ENCODE results near the gene ATP8A1. TPM values are rescaled to one million over a fixed set of nuclear protein-coding genes. Genes with fewer than 3 reads are reported as not detected.

The ATP8A1 gene
- total and polyA plus RNA-seq, 4 donors: 0.38 to 13.2 (median 6.7) TPM

DNA sequence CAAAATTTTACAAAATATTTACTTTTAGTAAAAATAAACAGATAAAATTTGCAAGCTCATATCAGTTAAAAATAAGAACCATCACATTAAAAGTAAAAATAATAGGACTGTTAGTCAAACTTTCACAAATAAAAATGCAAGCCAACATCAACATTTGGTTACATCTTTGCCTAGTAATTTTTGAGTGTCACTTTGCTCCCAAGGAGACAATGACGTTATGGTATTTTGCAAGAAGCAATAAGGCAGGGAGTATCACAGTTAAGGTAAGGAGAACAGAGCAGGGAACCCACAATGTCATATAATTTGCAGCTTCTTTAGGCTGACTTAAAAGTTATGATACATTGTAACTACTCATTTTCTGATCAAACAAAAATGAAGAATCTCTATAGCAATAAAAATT lies 98.7 kb downstream of the ATP8A1 start:
- H3K27ac ChIP-seq (ENCODE audit: low read depth in 1 of 2, low read length in 2 of 2): no peak overlapping the region
- ATAC-seq (ENCODE audit: low FRiP score): no peak
- no peaks in the 10 kb centered on the region for H3K27me3 ChIP-seq (ENCODE audit: control insufficient read depth in 1 of 2, insufficient read depth in 2 of 2, low read length in 1 of 2)
- H3K4me1 ChIP-seq (ENCODE audit: control insufficient read depth in 1 of 2, insufficient read depth in 2 of 2, low read length in 2 of 2): no peaks in the 10 kb centered on the region
- H3K36me3 ChIP-seq (ENCODE audit: control insufficient read depth in 1 of 2, insufficient read depth in 2 of 2, low read length in 1 of 2): no peaks in the 10 kb centered on the region
- H3K9me3 ChIP-seq (ENCODE audit: control insufficient read depth, low read length): no peaks in the 10 kb centered on the region
- 19 to 25% methylated on average over 1 of the region's 1 CpG for WGBS, 2 donors
- intact Hi-C loops (cut with DNase I): no loop called here
- no peak for DNase-seq
- H3K4me3 ChIP-seq (ENCODE audit: low read length in 2 of 2): no peak overlapping the region

DNA sequence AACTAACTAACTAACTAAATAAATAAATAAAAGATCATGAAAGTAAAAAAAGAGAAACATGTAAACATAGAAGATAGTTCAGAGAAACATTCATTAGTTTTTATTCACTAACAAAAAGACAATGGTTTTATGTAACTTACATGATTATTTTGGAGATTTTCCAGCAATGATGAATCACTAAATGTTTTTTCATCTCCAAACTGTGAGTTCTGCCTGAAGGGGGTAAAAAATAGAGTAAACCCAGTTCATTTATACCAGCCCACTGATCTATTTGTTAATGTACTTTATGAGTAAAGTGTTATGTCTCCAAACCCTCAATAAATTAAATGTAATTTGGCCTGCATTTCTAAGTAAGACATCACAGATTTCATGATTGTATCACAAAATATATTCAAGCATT lies 101.1 kb downstream of the ATP8A1 start:
- no peak for DNase-seq
- no peak overlapping the region for H3K27ac ChIP-seq (ENCODE audit: low read depth in 1 of 2, low read length in 2 of 2)
- H3K4me1 ChIP-seq (ENCODE audit: control insufficient read depth in 1 of 2, insufficient read depth in 2 of 2, low read length in 2 of 2): no peaks in the 10 kb centered on the region
- H3K36me3 ChIP-seq (ENCODE audit: control insufficient read depth in 1 of 2, insufficient read depth in 2 of 2, low read length in 1 of 2): no peaks in the 10 kb centered on the region
- H3K4me3 ChIP-seq (ENCODE audit: low read length in 2 of 2): no peak overlapping the region
- H3K27me3 ChIP-seq (ENCODE audit: control insufficient read depth in 1 of 2, insufficient read depth in 2 of 2, low read length in 1 of 2): no peaks in the 10 kb centered on the region
- no peak for ATAC-seq (ENCODE audit: low FRiP score)
- H3K9me3 ChIP-seq (ENCODE audit: control insufficient read depth, low read length): no peaks in the 10 kb centered on the region
- intact Hi-C loops (cut with DNase I): no loop called here

DNA sequence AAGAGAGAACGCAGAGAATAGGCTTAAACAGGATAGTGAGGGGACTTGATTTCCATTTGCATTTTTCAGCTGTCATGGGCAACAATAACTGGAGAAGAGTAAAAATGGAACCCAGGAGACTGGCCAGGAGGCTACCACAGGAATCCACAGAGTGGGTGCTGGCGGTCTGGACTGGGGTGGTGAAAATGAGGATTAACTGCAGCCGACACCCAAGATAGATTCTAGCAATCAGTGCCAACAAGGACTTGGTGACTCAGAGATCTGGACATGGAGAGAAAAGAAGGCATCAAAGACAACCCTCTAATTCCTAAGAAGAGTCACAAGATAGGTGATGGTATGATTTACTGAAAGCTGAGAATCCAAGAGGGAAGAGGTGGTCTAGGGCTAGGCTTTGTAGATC lies 102.8 kb downstream of the ATP8A1 start:
- no peaks in the 10 kb centered on the region for H3K9me3 ChIP-seq (ENCODE audit: control insufficient read depth, low read length)
- H3K4me1 ChIP-seq (ENCODE audit: control insufficient read depth in 1 of 2, insufficient read depth in 2 of 2, low read length in 2 of 2): no peaks in the 10 kb centered on the region
- 92 to 95% methylated on average over 3 of the region's 3 CpGs for WGBS, 2 donors
- no peaks in the 10 kb centered on the region for H3K27me3 ChIP-seq (ENCODE audit: control insufficient read depth in 1 of 2, insufficient read depth in 2 of 2, low read length in 1 of 2)
- H3K27ac ChIP-seq (ENCODE audit: low read depth in 1 of 2, low read length in 2 of 2): no peak overlapping the region
- no peak for ATAC-seq (ENCODE audit: low FRiP score)
- no peaks in the 10 kb centered on the region for H3K36me3 ChIP-seq (ENCODE audit: control insufficient read depth in 1 of 2, insufficient read depth in 2 of 2, low read length in 1 of 2)
- no peak for DNase-seq
- intact Hi-C loops (cut with DNase I): no loop called here
- no peak overlapping the region for H3K4me3 ChIP-seq (ENCODE audit: low read length in 2 of 2)

DNA sequence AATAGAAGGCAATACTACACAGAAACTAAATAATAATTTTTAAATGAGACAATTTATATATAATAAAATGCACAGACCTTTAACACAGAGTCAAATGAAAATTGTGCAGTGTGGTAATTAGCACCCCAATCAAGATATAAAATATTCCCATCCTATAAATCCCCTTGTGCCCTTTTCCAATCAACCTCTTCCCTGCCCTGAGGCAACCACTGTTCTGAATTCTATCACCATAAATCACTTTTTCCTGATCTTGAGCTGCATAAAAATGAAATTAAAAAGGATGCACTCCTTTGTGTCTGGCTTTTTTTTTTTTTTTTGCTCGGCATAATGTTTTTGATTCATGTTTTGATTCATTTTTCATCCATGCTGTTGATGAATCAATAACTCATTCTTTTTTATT lies 107.0 kb downstream of the ATP8A1 start:
- Histone ChIP-seq H3K4me1 (ENCODE audit: control insufficient read depth in 1 of 2, insufficient read depth in 2 of 2, low read length in 2 of 2) (no peaks in the 10 kb centered on the region), H3K4me3 (ENCODE audit: low read length in 2 of 2) (no peak overlapping the region), H3K9me3 (ENCODE audit: control insufficient read depth, low read length) (no peaks in the 10 kb centered on the region), H3K27ac (ENCODE audit: low read depth in 1 of 2, low read length in 2 of 2) (no peak overlapping the region), H3K27me3 (ENCODE audit: control insufficient read depth in 1 of 2, insufficient read depth in 2 of 2, low read length in 1 of 2) (no peaks in the 10 kb centered on the region), H3K36me3 (ENCODE audit: control insufficient read depth in 1 of 2, insufficient read depth in 2 of 2, low read length in 1 of 2) (peaks cover 0 to 2% of the 10 kb centered on the region in 2 donors)
- intact Hi-C loops (cut with DNase I): loop anchor here in 1 of 2 donors (10.0 kb wide), 1 partner anchor 1315 kb away; no protein-coding TSS in a partner anchor
- DNase-seq: no peak
- WGBS, 2 donors: 95 to 100% methylated on average over 1 of the region's 1 CpG
- no peak for ATAC-seq (ENCODE audit: low FRiP score)

DNA sequence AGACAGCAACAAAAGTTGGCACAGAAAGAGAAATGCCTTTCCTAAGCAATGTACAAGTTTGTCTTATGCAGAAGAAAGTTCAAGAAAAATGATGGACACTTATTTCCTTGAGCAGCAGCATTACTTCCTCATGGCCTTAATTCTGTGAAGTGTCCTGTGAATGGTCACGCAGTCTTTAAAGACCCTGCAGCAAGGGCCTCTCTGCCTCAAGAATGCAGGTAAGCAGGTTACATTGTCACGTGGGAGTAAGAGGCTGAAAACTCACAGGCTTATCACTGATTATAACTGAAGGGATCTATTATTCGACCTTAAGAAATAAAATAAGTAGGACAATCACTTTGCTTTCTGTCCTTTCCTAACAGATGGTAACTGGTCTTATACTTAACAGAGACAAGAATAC lies 109.1 kb downstream of the ATP8A1 start:
- Histone ChIP-seq H3K27me3 (ENCODE audit: control insufficient read depth in 1 of 2, insufficient read depth in 2 of 2, low read length in 1 of 2) (no peaks in the 10 kb centered on the region), H3K4me3 (ENCODE audit: low read length in 2 of 2) (no peak overlapping the region), H3K27ac (ENCODE audit: low read depth in 1 of 2, low read length in 2 of 2) (no peak overlapping the region), H3K36me3 (ENCODE audit: control insufficient read depth in 1 of 2, insufficient read depth in 2 of 2, low read length in 1 of 2) (peaks cover 0 to 2% of the 10 kb centered on the region in 2 donors), H3K4me1 (ENCODE audit: control insufficient read depth in 1 of 2, insufficient read depth in 2 of 2, low read length in 2 of 2) (no peaks in the 10 kb centered on the region), H3K9me3 (ENCODE audit: control insufficient read depth, low read length) (no peaks in the 10 kb centered on the region)
- no peak for DNase-seq
- no peak for ATAC-seq (ENCODE audit: low FRiP score)
- intact Hi-C loops (cut with DNase I): loop anchor here in 1 of 2 donors (10.0 kb wide), 1 partner anchor 1317 kb away; no protein-coding TSS in a partner anchor
- 89 to 94% methylated on average over 3 of the region's 3 CpGs for WGBS, 2 donors

DNA sequence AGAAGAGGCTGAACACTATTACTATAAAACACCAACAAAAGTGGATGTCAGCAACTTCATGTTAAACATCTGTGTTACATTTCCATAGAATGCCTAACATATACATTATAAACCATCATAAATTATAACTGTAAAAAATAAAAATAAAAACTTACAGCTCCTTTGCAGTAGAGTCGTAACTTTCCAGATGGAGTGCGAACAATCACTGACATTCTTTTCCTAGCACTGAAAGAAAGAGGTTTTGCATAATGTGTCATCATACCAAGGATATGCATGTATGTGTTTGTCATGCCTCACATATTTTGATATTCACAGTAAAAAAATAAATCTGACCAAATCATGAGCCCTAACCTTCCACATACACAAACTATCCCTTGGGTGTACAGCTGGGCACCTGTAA lies 113.1 kb downstream of the ATP8A1 start:
- WGBS, 2 donors: 78 to 91% methylated on average over 2 of the region's 2 CpGs
- H3K4me1 ChIP-seq (ENCODE audit: control insufficient read depth in 1 of 2, insufficient read depth in 2 of 2, low read length in 2 of 2): no peaks in the 10 kb centered on the region
- DNase-seq (no peak), ATAC-seq (ENCODE audit: low FRiP score) (no peak)
- intact Hi-C loops (cut with DNase I): loop anchor here in 1 of 2 donors (10.0 kb wide), 1 partner anchor 1321 kb away; no protein-coding TSS in a partner anchor
- peaks cover 0 to 2% of the 10 kb centered on the region in 2 donors for H3K36me3 ChIP-seq (ENCODE audit: control insufficient read depth in 1 of 2, insufficient read depth in 2 of 2, low read length in 1 of 2)
- no peak overlapping the region for H3K27ac ChIP-seq (ENCODE audit: low read depth in 1 of 2, low read length in 2 of 2)
- H3K27me3 ChIP-seq (ENCODE audit: control insufficient read depth in 1 of 2, insufficient read depth in 2 of 2, low read length in 1 of 2): no peaks in the 10 kb centered on the region
- H3K4me3 ChIP-seq (ENCODE audit: low read length in 2 of 2): no peak overlapping the region
- no peaks in the 10 kb centered on the region for H3K9me3 ChIP-seq (ENCODE audit: control insufficient read depth, low read length)

DNA sequence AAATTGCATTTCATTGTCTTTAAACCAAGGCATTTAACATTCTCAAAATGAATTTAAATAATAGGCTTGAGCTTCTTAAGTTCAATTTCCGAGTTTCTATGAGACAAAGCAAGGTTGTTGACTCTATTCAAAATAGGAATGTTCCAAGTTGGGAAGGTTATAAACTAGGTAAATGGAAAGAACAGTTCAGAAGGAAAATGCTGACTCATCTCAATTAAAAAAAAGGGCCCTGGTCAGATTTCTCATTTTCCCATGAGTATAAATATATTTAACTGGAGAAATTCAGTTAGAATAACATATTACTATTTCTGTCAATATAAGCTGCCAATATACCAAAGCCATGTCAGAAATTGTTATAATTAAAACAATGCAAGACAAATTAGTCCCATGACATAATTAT lies 113.8 kb downstream of the ATP8A1 start:
- Histone ChIP-seq H3K36me3 (ENCODE audit: control insufficient read depth in 1 of 2, insufficient read depth in 2 of 2, low read length in 1 of 2) (peaks cover 0 to 2% of the 10 kb centered on the region in 2 donors), H3K4me1 (ENCODE audit: control insufficient read depth in 1 of 2, insufficient read depth in 2 of 2, low read length in 2 of 2) (no peaks in the 10 kb centered on the region), H3K27ac (ENCODE audit: low read depth in 1 of 2, low read length in 2 of 2) (no peak overlapping the region), H3K9me3 (ENCODE audit: control insufficient read depth, low read length) (no peaks in the 10 kb centered on the region), H3K27me3 (ENCODE audit: control insufficient read depth in 1 of 2, insufficient read depth in 2 of 2, low read length in 1 of 2) (no peaks in the 10 kb centered on the region), H3K4me3 (ENCODE audit: low read length in 2 of 2) (no peak overlapping the region)
- intact Hi-C loops (cut with DNase I): loop anchor here in 1 of 2 donors (10.0 kb wide), 1 partner anchor 1322 kb away; no protein-coding TSS in a partner anchor
- ATAC-seq (ENCODE audit: low FRiP score): no peak
- 72 to 74% methylated on average over 1 of the region's 1 CpG for WGBS, 2 donors
- no peak for DNase-seq

DNA sequence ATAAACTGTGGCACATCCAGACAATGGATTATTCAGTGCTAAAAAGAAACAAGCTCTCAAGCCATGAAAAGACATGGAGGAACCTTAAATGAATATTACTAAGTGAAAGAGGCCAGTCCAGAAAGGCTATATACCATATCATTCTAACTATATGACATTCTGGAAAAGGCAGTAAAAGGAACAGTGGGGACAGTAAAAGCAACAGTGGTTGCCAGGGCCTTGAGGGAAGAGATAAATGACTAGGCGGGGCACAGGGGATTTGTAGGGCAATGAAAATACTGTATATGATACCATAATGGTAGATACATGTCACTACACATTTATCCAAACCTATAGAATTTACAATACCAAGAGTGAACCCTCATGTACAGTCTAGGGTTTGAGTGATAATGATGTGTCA lies 115.3 kb downstream of the ATP8A1 start:
- no peak overlapping the region for H3K27ac ChIP-seq (ENCODE audit: low read depth in 1 of 2, low read length in 2 of 2)
- no peaks in the 10 kb centered on the region for H3K36me3 ChIP-seq (ENCODE audit: control insufficient read depth in 1 of 2, insufficient read depth in 2 of 2, low read length in 1 of 2)
- WGBS, 2 donors: 97 to 100% methylated on average over 1 of the region's 1 CpG
- DNase-seq (no peak), ATAC-seq (ENCODE audit: low FRiP score) (no peak)
- intact Hi-C loops (cut with DNase I): loop anchor here in 1 of 2 donors (10.0 kb wide), 1 partner anchor 1323 kb away; no protein-coding TSS in a partner anchor
- no peak overlapping the region for H3K4me3 ChIP-seq (ENCODE audit: low read length in 2 of 2)
- no peaks in the 10 kb centered on the region for H3K27me3 ChIP-seq (ENCODE audit: control insufficient read depth in 1 of 2, insufficient read depth in 2 of 2, low read length in 1 of 2)
- H3K9me3 ChIP-seq (ENCODE audit: control insufficient read depth, low read length): no peaks in the 10 kb centered on the region
- no peaks in the 10 kb centered on the region for H3K4me1 ChIP-seq (ENCODE audit: control insufficient read depth in 1 of 2, insufficient read depth in 2 of 2, low read length in 2 of 2)

DNA sequence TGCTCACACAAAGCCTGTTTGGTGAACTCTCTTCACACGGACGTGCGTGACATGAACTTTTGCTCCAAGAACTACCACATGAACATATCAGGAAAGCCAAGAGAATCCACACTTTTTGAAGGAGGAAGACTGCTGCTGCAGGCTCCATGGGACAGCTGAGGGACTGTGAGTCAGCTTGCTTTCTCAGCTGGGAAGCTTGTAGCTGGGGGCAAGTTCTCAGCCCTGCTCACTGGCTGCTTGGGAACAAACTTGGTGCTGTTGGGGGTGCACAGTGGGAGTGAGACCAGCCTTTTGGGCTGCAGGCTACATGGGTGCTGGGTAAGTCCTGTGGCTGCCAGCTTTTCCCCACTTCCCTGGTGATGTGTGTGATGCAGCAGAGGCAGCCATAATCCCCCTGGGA lies 123.9 kb downstream of the ATP8A1 start:
- DNase-seq (no peak), ATAC-seq (ENCODE audit: low FRiP score) (no peak)
- intact Hi-C loops (cut with DNase I): no loop called here
- Histone ChIP-seq H3K36me3 (ENCODE audit: control insufficient read depth in 1 of 2, insufficient read depth in 2 of 2, low read length in 1 of 2) (peaks cover 0 to 2% of the 10 kb centered on the region in 2 donors), H3K27ac (ENCODE audit: low read depth in 1 of 2, low read length in 2 of 2) (no peak overlapping the region), H3K27me3 (ENCODE audit: control insufficient read depth in 1 of 2, insufficient read depth in 2 of 2, low read length in 1 of 2) (no peaks in the 10 kb centered on the region), H3K4me1 (ENCODE audit: control insufficient read depth in 1 of 2, insufficient read depth in 2 of 2, low read length in 2 of 2) (no peaks in the 10 kb centered on the region), H3K4me3 (ENCODE audit: low read length in 2 of 2) (no peak overlapping the region), H3K9me3 (ENCODE audit: control insufficient read depth, low read length) (no peaks in the 10 kb centered on the region)
- 86 to 90% methylated on average over 3 of the region's 3 CpGs for WGBS, 2 donors
